ENCODE data around the gene TUBA3D.
"Not testable (repeated sequence)": the region's sequence is repeated elsewhere in the genome, so short reads cannot be mapped to it uniquely, and the experiment has no call there.

GRCh38 chr2:131484906-131485460 lies 9.1 kb downstream of the TUBA3D start:
- TF ChIP-seq POLR2A, CTCF (IDR thresholded peaks at IDR 0.05): not testable (repeated sequence)

Measured in thyroid gland (tissue), 4 donors.